HepG2 (cell line): ENCODE results near the gene HYAL2. TPM values are rescaled to one million over a fixed set of nuclear protein-coding genes. Genes with fewer than 3 reads are reported as not detected.

Experiments
- ATAC-seq: fragments of 200-7000 bp; cut with Tn5 transposase; 3 replicates; pipeline ENCODE4 v1.9.1; 2020; ENCODE audit warnings: mild to moderate bottlenecking, moderate library complexity
- BruUV-seq: library from RNA; stranded (reverse); fragments of 400-500 nt; replicated peaks from 2 replicates; lab custom pipeline; 2021; lab: Mats Ljungman, UMichigan
- CTCF ChIA-PET: fragments of 300-600 bp; formaldehyde crosslinking; extraction: SDS; loops from one replicate; lab custom pipeline; 2021; ENCODE audit warnings: low total read pairs, inconsistent platforms, low intra/inter-chr PET ratio; lab: Yijun Ruan, JAX
- POLR2A ChIA-PET: fragments of 350-600 bp; sonication (Branson Sonifier 250); formaldehyde crosslinking; loops from one replicate; lab custom pipeline; 2020; ENCODE audit warnings: antibody characterized with exemption, inconsistent platforms; lab: Yijun Ruan, JAX
- DNase-seq: peaks from one replicate; pipeline ENCODE4 v3.0.0-alpha.2; 2015; ENCODE audit warnings: low spot score
- FAIRE-seq: peaks from 3 replicates; lab custom pipeline; 2011; peaks lifted over from hg19 to GRCh38; lab: Jason Lieb, UNC
- H2AFZ ChIP-seq: one replicate; pipeline ENCODE4 v1.6.1; 2011; ENCODE audit warnings: low read length, inconsistent platforms
- H3K27ac ChIP-seq: fragments of 300-600 bp; 3 replicates; pipeline ENCODE4 v1.8.0; 2011; ENCODE audit warnings: mixed run types, mild to moderate bottlenecking, mixed read lengths, low read length, inconsistent platforms; ENCODE audit not compliant: insufficient read depth; ENCODE audit errors: extremely low read length
- H3K27me3 ChIP-seq, 2 experiments: fragments of 200-600 bp in 1 of 2; 2 replicates in 1 of 2; 3 replicates in 1 of 2; pipeline versions ENCODE4 v1.6.0 to v1.8.0; 2011; ENCODE audit warnings: low read length in 2 of 2, mild to moderate bottlenecking in 2 of 2, moderate library complexity in 2 of 2, inconsistent platforms in 1 of 2; ENCODE audit not compliant: insufficient read depth in 2 of 2, control insufficient read depth in 1 of 2
- H3K36me3 ChIP-seq, 2 experiments: fragments of 200-600 bp in 1 of 2; replicated peaks in 1 of 2; 2 replicates in 1 of 2; 3 replicates in 1 of 2; pipeline versions ENCODE4 v1.5.1 to v1.8.0; 2011; ENCODE audit warnings: low read length in 2 of 2, inconsistent platforms in 1 of 2; ENCODE audit not compliant: insufficient read depth in 2 of 2, control insufficient read depth in 1 of 2
- H3K4me1 ChIP-seq: 2 replicates; pipeline ENCODE4 v1.5.1; 2012; ENCODE audit warnings: low read length, inconsistent platforms; ENCODE audit not compliant: insufficient read depth
- H3K4me2 ChIP-seq: 2 replicates; pipeline ENCODE4 v1.6.0; 2011; ENCODE audit warnings: low read depth, low read length, inconsistent platforms
- H3K4me3 ChIP-seq, 3 experiments: fragments of 200-600 bp in 1 of 3; sonication (generic), shearing (Covaris generic) in 1 of 3; replicated peaks in 1 of 3; 2 replicates each; pipeline ENCODE4 v1.5.1; 2011 to 2016; ENCODE audit warnings: low read length in 3 of 3, inconsistent platforms in 2 of 3, low read depth in 2 of 3, mild to moderate bottlenecking in 2 of 3, control low read depth in 1 of 3, mixed read lengths in 1 of 3; ENCODE audit not compliant: insufficient read depth in 1 of 3
- H3K79me2 ChIP-seq: one replicate; pipeline ENCODE4 v1.6.1; 2011; ENCODE audit warnings: low read length, inconsistent platforms; ENCODE audit not compliant: insufficient read depth
- H3K9ac ChIP-seq: 2 replicates; pipeline ENCODE4 v1.6.0; 2011; ENCODE audit warnings: mild to moderate bottlenecking, low read depth, low read length, inconsistent platforms; ENCODE audit not compliant: insufficient read depth
- H3K9me3 ChIP-seq: 2 replicates; pipeline ENCODE4 v1.5.1; 2012; ENCODE audit warnings: mild to moderate bottlenecking, low read length
- H4K20me1 ChIP-seq: 2 replicates; pipeline ENCODE4 v1.6.0; 2011; ENCODE audit warnings: inconsistent platforms, mild to moderate bottlenecking, low read length, moderate library complexity; ENCODE audit not compliant: insufficient read depth
- FOXO1 ChIP-seq: sonication (generic); formaldehyde crosslinking; IDR thresholded peaks from 2 replicates; pipeline ENCODE4 v1.4.0; 2020; ENCODE audit warnings: missing genetic modification reagents
- MAZ ChIP-seq, 2 experiments: sonication (generic) in 1 of 2; formaldehyde crosslinking in 1 of 2; IDR thresholded peaks; 2 replicates each; pipeline versions ENCODE4 v1.5.0 to v1.6.1; 2012 to 2020; ENCODE audit warnings: low read depth in 2 of 2, mild to moderate bottlenecking in 2 of 2, borderline replicate concordance in 1 of 2, improper control_type of control experiment in 1 of 2, low read length in 1 of 2, missing genetic modification reagents in 1 of 2, moderate library complexity in 1 of 2
- MEIS1 ChIP-seq: sonication (generic); formaldehyde crosslinking; IDR thresholded peaks from 2 replicates; pipeline ENCODE4 v1.9.0; 2021; ENCODE audit warnings: mild to moderate bottlenecking, missing genetic modification reagents, moderate library complexity, borderline replicate concordance
- SP1 ChIP-seq, 2 experiments: fragments of 450-650 bp in 1 of 2; sonication (generic) in 1 of 2; formaldehyde crosslinking in 1 of 2; IDR thresholded peaks; 2 replicates each; pipeline versions ENCODE4 v1.4.0 to v1.6.1; 2016 to 2020; ENCODE audit warnings: missing genetic modification reagents in 1 of 2
- ZNF34 ChIP-seq: sonication (generic); formaldehyde crosslinking; IDR thresholded peaks from 2 replicates; pipeline ENCODE4 v1.4.0; 2020; ENCODE audit warnings: mild to moderate bottlenecking, missing genetic modification reagents, borderline replicate concordance
- ZNF670 ChIP-seq: sonication (generic); formaldehyde crosslinking; IDR thresholded peaks from 2 replicates; pipeline ENCODE4 v1.8.0; 2022; ENCODE audit warnings: mild to moderate bottlenecking, missing genetic modification reagents, borderline replicate concordance
- ZNF891 ChIP-seq: sonication (generic); formaldehyde crosslinking; IDR thresholded peaks from 2 replicates; pipeline ENCODE4 v1.5.0; 2020; ENCODE audit warnings: mild to moderate bottlenecking, missing genetic modification reagents
- ZSCAN25 ChIP-seq: sonication (generic); formaldehyde crosslinking; IDR thresholded peaks from 2 replicates; pipeline ENCODE4 v1.8.0; 2022; ENCODE audit warnings: mild to moderate bottlenecking, missing genetic modification reagents
- WGBS: methylation state at CpG from one replicate; pipeline ENCODE4 v1.1.6; 2017; ENCODE audit warnings: low lambda C conversion rate; 5-methylcytosine and 5-hydroxymethylcytosine counted together
- in situ Hi-C: cut with HindIII; loops from 2 replicates; pipeline ENCODE4 v1.10.0; 2017; ENCODE audit warnings: low pct_unique_long_range_greater_than_20kb; ENCODE audit not compliant: extremely low pct_ligation_motif_present
- intact Hi-C: fragments of 100-400 bp; cut with micrococcal nuclease; formaldehyde crosslinking; loops from one replicate; pipeline ENCODE4 v1.10.0; 2022; ENCODE audit not compliant: unreplicated experiment
- polyA plus RNA-seq, 8 experiments: library from polyadenylated mRNA; depleted of rRNA in 3 of 8; stranded (reverse) in 7 of 8; unstranded in 1 of 8; fragments of >200 nt; fragmentation: Illumina TruSeq in 4 of 8; extraction: Trizol in 4 of 8; gene quantifications; 2 replicates each; pipeline versions ENCODE4 v1.2.1 to v1.2.3, GENCODE V29; 2011 to 2016; ENCODE audit warnings: low read depth in 4 of 8, missing spikeins in 1 of 8, mixed read lengths in 1 of 8; ENCODE audit not compliant: insufficient read depth in 1 of 8
- total RNA-seq, 5 experiments: library from RNA; depleted of rRNA; stranded (reverse); fragments of >200 nt; fragmentation: Illumina TruSeq; extraction: Trizol; gene quantifications; 2 replicates each; pipeline ENCODE4 v1.2.3, GENCODE V29; 2016; ENCODE audit warnings: low read depth in 1 of 5
- TF ChIP-seq, protein P1 (sequence below): sonication (generic); formaldehyde crosslinking; IDR thresholded peaks from 2 replicates; pipeline ENCODE4 v1.5.1; 2020; ENCODE audit warnings: missing genetic modification reagents, mild to moderate bottlenecking, borderline replicate concordance
- TF ChIP-seq, protein P2 (sequence below): sonication (generic); formaldehyde crosslinking; IDR thresholded peaks from 2 replicates; pipeline ENCODE4 v1.9.0; 2021; ENCODE audit warnings: missing genetic modification reagents, mild to moderate bottlenecking, borderline replicate concordance
- TF ChIP-seq, protein P3 (sequence below): sonication (generic); formaldehyde crosslinking; IDR thresholded peaks from 2 replicates; pipeline ENCODE4 v1.4.0; 2020; ENCODE audit warnings: mild to moderate bottlenecking, missing genetic modification reagents, borderline replicate concordance
- TF ChIP-seq, protein P4 (sequence below): fragments of 450-650 bp; IDR thresholded peaks from 2 replicates; pipeline ENCODE4 v1.6.1; 2016
- TF ChIP-seq, protein P5 (sequence below): sonication (generic); formaldehyde crosslinking; IDR thresholded peaks from 2 replicates; pipeline ENCODE4 v1.5.1; 2020; ENCODE audit warnings: mild to moderate bottlenecking, missing genetic modification reagents, moderate library complexity

Gene HYAL2
- total and polyA plus RNA-seq, 2 of the 13 experiments (the other 11 are each of a cell fraction or from before 2014, with no cell fraction given): 76.2 to 102 TPM

DNA sequence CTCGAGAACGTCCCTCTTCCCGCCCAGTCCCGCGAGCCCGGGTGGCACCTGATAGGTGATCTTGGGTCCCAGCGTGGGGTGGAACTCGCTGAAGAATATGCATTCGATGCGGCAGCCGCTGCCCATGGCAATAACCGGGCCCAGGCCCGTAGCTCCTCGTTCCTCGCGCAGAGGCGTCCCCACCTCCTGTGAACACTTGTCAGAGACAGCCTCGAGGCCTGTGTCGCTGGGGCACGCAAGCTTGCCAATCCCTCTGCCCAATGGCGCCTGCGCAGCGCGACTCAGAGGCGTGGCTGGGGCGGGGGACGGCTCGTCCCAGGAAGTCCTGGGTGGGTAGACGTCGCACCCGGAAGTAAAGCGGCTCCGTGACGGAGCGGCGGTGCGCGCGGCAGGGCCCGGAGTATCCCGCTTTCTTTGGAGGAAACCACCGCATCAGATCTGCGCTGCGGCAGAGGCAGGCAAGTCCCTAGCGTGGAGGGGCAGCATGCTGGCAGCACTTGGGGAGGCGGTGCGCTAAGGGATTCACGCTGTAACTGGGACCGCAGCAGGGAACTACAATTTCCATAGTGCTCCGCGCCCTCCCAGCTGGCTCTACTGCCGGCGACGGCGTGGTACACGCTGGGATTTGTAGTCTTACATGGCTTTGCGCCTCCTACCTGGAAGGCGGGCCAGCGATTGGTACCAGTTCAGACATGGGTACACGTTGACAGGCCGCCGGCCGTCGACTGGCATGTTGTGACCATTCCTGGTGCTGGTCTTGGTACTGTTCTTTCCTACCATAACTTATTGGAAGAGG lies 28.2 kb upstream of the HYAL2 start, which contains the start of the genes CYB561D2 and NPRL2:
TSS of gene CYB561D2 (plus strand) at position 336 of the 796 bp plus-strand sequence. CDS start 572 bp downstream, outside the sequence.
TSS of gene NPRL2 (minus strand) at position 249 of the 796 bp plus-strand sequence. CDS start at position 126, 123 bp downstream.
- peaks cover 58% of the 10 kb centered on the region for H3K4me1 ChIP-seq
- ATAC-seq (peak; percentile 91), DNase-seq (peak; percentile 90), FAIRE-seq (peak; percentile 83)
- no peaks in the 10 kb centered on the region for H3K9me3 ChIP-seq
- peak within 1 kb of the TSS; percentile 68 to 85 (median 77) for H3K4me3 ChIP-seq
- peak within 1 kb of the TSS; percentile 65 for H3K27ac ChIP-seq
- H3K27me3 ChIP-seq: no peaks in the 10 kb centered on the region
- peaks cover 16% of the 10 kb centered on the region for H3K79me2 ChIP-seq
- ChIA-PET CTCF (no interaction called here), POLR2A (interaction anchor here (0.8 to 2.7 kb wide), 14 partner anchors 8 to 268 kb away, joined by 3 to 60 read pairs (median 5); partner anchors contain the start of genes GNAI2, HEMK1, HYAL1 and HYAL3)
- peaks cover 9 to 40% of the 10 kb centered on the region in 2 experiments; a peak in 4 of 5 replicates for H3K36me3 ChIP-seq
- peak within 1 kb of the TSS; percentile 99 for H3K4me2 ChIP-seq
- 0 out of 2 replicates have a peak, but pooled peaks cover 3% of the 10 kb centered on the region for H4K20me1 ChIP-seq
- peak within 1 kb of the TSS; percentile 76 for H3K9ac ChIP-seq
- intact Hi-C loops: no loop called here
- BruUV-seq: no TSS peak
- in situ Hi-C loops: no loop called here
- WGBS: 2% methylated on average over 18 of the region's 64 CpGs
- H2AFZ ChIP-seq: peak within 1 kb of the TSS; percentile 58
- TF ChIP-seq ZSCAN25: peak; percentile 66
- no peak for TF ChIP-seq SP1 (IDR thresholded peaks at IDR 0.05)
- peak; percentile 70 for TF ChIP-seq SP1 (CRISPR knock-in tag; IDR thresholded peaks at IDR 0.05)
- TF ChIP-seq ZNF891 (CRISPR knock-in tag): peak; percentile 92; the same call in 1 of the 2 replicates
- peak; percentile 51; the same call in 1 of the 2 replicates for TF ChIP-seq ZNF670 (CRISPR knock-in tag)
- TF ChIP-seq, protein P1, sequence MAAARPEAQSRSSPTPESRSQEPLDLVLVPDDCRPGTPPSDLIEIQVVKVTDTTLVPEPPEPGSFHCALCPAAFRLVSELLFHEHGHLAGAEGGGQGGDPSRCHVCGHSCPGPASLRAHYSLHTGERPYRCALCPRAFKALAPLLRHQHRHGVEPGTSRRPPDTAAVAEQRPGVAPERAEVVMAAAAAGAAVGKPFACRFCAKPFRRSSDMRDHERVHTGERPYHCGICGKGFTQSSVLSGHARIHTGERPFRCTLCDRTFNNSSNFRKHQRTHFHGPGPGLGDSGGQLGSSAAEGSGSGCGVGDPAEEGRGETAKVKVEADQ: 0 out of 2 replicates have a peak, but pooled peaks have one; percentile 34
- TF ChIP-seq ZNF34 (CRISPR knock-in tag): no peak; the same call in 1 of the 2 replicates
- TF ChIP-seq, protein P2, sequence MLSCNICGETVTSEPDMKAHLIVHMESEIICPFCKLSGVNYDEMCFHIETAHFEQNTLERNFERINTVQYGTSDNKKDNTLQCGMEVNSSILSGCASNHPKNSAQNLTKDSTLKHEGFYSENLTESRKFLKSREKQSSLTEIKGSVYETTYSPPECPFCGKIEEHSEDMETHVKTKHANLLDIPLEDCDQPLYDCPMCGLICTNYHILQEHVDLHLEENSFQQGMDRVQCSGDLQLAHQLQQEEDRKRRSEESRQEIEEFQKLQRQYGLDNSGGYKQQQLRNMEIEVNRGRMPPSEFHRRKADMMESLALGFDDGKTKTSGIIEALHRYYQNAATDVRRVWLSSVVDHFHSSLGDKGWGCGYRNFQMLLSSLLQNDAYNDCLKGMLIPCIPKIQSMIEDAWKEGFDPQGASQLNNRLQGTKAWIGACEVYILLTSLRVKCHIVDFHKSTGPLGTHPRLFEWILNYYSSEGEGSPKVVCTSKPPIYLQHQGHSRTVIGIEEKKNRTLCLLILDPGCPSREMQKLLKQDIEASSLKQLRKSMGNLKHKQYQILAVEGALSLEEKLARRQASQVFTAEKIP (CRISPR knock-in tag): no peak
- peak; percentile 63; the same call in 1 of the 2 replicates for TF ChIP-seq FOXO1 (CRISPR knock-in tag)
- TF ChIP-seq, protein P3, sequence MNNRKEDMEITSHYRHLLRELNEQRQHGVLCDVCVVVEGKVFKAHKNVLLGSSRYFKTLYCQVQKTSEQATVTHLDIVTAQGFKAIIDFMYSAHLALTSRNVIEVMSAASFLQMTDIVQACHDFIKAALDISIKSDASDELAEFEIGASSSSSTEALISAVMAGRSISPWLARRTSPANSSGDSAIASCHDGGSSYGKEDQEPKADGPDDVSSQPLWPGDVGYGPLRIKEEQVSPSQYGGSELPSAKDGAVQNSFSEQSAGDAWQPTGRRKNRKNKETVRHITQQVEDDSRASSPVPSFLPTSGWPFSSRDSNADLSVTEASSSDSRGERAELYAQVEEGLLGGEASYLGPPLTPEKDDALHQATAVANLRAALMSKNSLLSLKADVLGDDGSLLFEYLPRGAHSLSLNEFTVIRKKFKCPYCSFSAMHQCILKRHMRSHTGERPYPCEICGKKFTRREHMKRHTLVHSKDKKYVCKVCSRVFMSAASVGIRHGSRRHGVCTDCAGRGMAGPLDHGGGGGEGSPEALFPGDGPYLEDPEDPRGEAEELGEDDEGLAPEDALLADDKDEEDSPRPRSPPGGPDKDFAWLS (CRISPR knock-in tag): no peak
- peak; percentile 35; the same call in 1 of the 2 replicates for TF ChIP-seq MAZ (IDR thresholded peaks at IDR 0.05; ENCODE audit: borderline replicate concordance, low read depth, low read length)
- TF ChIP-seq MAZ (CRISPR knock-in tag; IDR thresholded peaks at IDR 0.05; ENCODE audit: low read depth): peak; percentile 91
- TF ChIP-seq, protein P4, sequence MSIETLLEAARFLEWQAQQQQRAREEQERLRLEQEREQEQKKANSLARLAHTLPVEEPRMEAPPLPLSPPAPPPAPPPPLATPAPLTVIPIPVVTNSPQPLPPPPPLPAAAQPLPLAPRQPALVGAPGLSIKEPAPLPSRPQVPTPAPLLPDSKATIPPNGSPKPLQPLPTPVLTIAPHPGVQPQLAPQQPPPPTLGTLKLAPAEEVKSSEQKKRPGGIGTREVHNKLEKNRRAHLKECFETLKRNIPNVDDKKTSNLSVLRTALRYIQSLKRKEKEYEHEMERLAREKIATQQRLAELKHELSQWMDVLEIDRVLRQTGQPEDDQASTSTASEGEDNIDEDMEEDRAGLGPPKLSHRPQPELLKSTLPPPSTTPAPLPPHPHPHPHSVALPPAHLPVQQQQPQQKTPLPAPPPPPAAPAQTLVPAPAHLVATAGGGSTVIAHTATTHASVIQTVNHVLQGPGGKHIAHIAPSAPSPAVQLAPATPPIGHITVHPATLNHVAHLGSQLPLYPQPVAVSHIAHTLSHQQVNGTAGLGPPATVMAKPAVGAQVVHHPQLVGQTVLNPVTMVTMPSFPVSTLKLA: peak; percentile 16; the same call in 1 of the 2 replicates
- TF ChIP-seq MEIS1: peak; percentile 72; the same call in 1 of the 2 replicates
- TF ChIP-seq, protein P5, sequence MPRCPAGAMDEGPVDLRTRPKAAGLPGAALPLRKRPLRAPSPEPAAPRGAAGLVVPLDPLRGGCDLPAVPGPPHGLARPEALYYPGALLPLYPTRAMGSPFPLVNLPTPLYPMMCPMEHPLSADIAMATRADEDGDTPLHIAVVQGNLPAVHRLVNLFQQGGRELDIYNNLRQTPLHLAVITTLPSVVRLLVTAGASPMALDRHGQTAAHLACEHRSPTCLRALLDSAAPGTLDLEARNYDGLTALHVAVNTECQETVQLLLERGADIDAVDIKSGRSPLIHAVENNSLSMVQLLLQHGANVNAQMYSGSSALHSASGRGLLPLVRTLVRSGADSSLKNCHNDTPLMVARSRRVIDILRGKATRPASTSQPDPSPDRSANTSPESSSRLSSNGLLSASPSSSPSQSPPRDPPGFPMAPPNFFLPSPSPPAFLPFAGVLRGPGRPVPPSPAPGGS (CRISPR knock-in tag): peak; percentile 95
